GM12892 (cell line): ENCODE measurements around the gene EMILIN3.

ENCODE experiments used
- POLR2A ChIP-seq: IDR thresholded peaks from 2 replicates; pipeline ENCODE4 v1.6.1; 2011; ENCODE audit warnings: low read depth, low read length, control low read depth
- TAF1 ChIP-seq: IDR thresholded peaks from 2 replicates; pipeline ENCODE4 v1.6.1; 2011; ENCODE audit warnings: low read depth, mild to moderate bottlenecking, control low read depth, low read length, borderline replicate concordance

GRCh38 chr20:41348430-41349172 is 18.0 kb downstream of the EMILIN3 start:
- TF ChIP-seq POLR2A (no peak), TAF1 (no peak)
